NOMO-1 (cell line): ENCODE results near the gene LIF.
"Not testable (repeated sequence)": the region's sequence is repeated elsewhere in the genome, so short reads cannot be mapped to it uniquely, and the experiment has no call there.

Source experiments
- DNase-seq, 2 experiments: peaks; one replicate each; lab custom pipeline; 2025; ENCODE audit not compliant: unreplicated experiment in 2 of 2; lab: John Stamatoyannopoulos, UW

The LIF gene

GRCh38 chr22:30245181-30245984 lies 1.2 kb downstream of the LIF start:
- no peak for DNase-seq

- DNase-seq: no peak
Measured at GRCh38 chr22:30244641-30245040, 1.9 kb downstream of the LIF start.

GRCh38 chr22:30244066-30244465 lies 2.5 kb downstream of the LIF start:
- no peak for DNase-seq

GRCh38 chr22:30243661-30244060 lies 2.9 kb downstream of the LIF start:
- no peak for DNase-seq

GRCh38 chr22:30241576-30242371 lies 4.8 kb downstream of the LIF start:
- DNase-seq: no peak

- peak; percentile 11 to 26 for DNase-seq
Measured at GRCh38 chr22:30240541-30241417, 5.8 kb downstream of the LIF start.

GRCh38 chr22:30239488-30240405 lies 6.8 kb downstream of the LIF start:
- DNase-seq: no peak

- DNase-seq: no peak
Measured at GRCh38 chr22:30238661-30239487, 7.7 kb downstream of the LIF start.

GRCh38 chr22:30238136-30238535 lies 8.4 kb downstream of the LIF start:
- DNase-seq: no peak

- DNase-seq: no peak
Measured at GRCh38 chr22:30236875-30237274, 9.7 kb downstream of the LIF start.

GRCh38 chr22:30235687-30236170 lies 10.8 kb downstream of the LIF start:
- DNase-seq: no peak

GRCh38 chr22:30234786-30235470 lies 11.6 kb downstream of the LIF start:
- DNase-seq: no peak

- DNase-seq: not testable (repeated sequence)
Measured at GRCh38 chr22:30234325-30234724, 12.2 kb downstream of the LIF start.

GRCh38 chr22:30233582-30233981 lies 13.0 kb downstream of the LIF start:
- no peak for DNase-seq

GRCh38 chr22:30232716-30233218 lies 13.8 kb downstream of the LIF start:
- DNase-seq: no peak

- DNase-seq: no peak
Measured at GRCh38 chr22:30230787-30231461, 15.6 kb downstream of the LIF start.

GRCh38 chr22:30230330-30230729 lies 16.2 kb downstream of the LIF start:
- no peak for DNase-seq
